Fibroblast of villous mesenchyme (primary cell): Measurements from ENCODE around the gene HRC. TPM values are rescaled to one million over a fixed set of nuclear protein-coding genes. Genes with fewer than 3 reads are reported as not detected.
"Not testable (repeated sequence)": the region's sequence is repeated elsewhere in the genome, so short reads cannot be mapped to it uniquely, and the experiment has no call there.

Experiments
- DNase-seq: peaks from one replicate; pipeline ENCODE4 v3.0.0-alpha.2; 2010; ENCODE audit warnings: low read depth
- H3K4me3 ChIP-seq: 2 replicates; pipeline ENCODE4 v1.5.1; 2011; ENCODE audit warnings: low read depth, mild to moderate bottlenecking, low read length
- total RNA-seq: library from RNA; depleted of rRNA; stranded (reverse); fragments of >200 nt; gene quantifications from 2 replicates; pipeline ENCODE4 v1.2.3, GENCODE V29; 2012
- TF ChIP-seq, protein P1 (sequence below): IDR thresholded peaks from 2 replicates; pipeline ENCODE4 v1.5.1; 2012; ENCODE audit warnings: low read depth, mild to moderate bottlenecking, low read length; ENCODE audit not compliant: insufficient read depth

Gene HRC
- total RNA-seq, 1 donor: under 0.01 TPM

DNA sequence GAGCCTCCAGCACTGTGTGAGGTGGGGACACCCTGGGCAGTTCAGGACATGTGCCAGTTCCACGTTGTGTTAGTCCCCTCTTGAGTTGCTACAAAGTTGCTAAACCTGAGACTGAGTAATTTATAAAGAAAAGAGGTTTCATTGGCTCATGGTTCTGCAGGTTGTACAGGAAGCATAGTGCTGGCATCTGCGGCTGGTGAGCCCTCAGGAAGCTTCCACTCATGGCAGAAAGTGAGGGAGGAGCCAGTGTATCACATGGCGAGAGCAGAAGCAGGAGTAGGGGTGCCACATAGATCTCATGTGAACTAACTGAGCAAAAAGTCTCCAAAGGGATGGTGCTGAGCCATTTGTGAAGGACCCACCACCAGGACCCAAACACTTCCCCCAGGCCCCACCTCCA, 35.6 kb upstream of the HRC start:
- H3K4me3 ChIP-seq: no peak overlapping the region
- TF ChIP-seq, protein P1, sequence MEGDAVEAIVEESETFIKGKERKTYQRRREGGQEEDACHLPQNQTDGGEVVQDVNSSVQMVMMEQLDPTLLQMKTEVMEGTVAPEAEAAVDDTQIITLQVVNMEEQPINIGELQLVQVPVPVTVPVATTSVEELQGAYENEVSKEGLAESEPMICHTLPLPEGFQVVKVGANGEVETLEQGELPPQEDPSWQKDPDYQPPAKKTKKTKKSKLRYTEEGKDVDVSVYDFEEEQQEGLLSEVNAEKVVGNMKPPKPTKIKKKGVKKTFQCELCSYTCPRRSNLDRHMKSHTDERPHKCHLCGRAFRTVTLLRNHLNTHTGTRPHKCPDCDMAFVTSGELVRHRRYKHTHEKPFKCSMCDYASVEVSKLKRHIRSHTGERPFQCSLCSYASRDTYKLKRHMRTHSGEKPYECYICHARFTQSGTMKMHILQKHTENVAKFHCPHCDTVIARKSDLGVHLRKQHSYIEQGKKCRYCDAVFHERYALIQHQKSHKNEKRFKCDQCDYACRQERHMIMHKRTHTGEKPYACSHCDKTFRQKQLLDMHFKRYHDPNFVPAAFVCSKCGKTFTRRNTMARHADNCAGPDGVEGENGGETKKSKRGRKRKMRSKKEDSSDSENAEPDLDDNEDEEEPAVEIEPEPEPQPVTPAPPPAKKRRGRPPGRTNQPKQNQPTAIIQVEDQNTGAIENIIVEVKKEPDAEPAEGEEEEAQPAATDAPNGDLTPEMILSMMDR: no peak

DNA sequence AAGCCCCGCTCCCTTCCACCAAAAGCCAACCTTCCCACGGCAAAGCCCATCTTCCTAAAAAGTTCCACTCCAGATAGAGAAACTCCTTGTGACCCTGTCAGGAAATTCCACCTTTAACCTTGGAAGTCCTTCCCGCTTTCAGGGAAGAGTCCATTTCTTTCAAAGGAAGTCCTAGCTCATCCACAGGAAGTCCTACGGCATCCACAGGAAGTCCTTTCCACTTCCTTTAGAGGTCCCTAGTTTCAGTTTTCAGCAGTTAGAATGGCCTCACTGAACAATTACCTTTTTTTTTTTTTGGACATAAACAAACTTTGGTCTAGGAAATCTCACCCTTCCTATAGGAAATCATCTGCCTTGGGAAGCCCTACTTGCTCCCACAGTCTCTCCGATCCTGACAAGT, 34.1 kb upstream of the HRC start:
- TF ChIP-seq, protein P1: no peak
- no peak for DNase-seq
- no peak overlapping the region for H3K4me3 ChIP-seq

More for the DNA sequence above, 35.6 kb upstream of the HRC start:
- no peak for DNase-seq

DNA sequence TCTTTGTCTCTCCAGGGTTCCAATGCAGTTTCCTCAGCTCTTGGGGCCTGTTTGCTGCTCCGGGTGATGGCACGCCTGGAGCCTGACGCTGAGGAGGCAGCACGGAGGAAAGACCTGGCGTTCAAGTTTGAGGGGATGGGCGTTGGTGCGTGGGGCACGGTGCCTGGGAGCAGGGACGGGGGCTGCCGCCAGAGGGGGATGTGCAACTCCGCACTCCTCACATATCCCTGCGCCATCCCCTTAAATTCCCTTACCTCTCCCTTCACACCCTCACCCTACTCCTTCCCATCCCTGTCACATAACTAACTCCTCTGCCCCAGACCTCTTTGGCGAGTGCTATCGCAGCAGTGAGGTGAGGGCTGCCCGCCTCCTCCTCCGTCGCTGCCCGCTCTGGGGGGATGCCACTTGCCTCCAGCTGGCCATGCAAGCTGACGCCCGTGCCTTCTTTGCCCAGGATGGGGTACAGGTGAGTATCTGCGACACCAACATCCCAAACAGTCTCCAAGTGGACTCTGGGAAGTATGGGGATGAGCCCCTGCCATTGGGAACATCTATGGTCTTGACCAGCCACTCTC, 33.5 kb upstream of the HRC start:
- no peak for DNase-seq
- TF ChIP-seq, protein P1: no peak
- H3K4me3 ChIP-seq: no peak overlapping the region

DNA sequence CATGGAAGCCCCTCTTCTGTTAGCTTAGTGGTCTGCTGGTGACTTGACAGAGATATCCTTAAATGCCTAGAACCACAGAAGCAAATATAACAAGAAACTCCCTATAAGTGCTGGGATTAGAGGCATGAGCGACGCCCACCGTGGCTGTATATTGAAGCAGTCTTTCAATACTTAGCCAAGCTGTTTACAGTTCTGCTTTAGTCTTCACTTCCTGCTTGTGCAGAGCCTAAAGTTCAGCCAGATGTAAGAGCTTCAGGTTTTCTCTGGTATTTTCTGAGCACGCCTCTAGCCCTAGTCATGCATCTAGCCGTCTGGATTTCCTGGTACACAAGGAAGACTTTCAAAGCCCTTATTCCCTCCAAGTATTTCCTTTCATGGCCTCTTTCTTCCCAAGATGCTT, 30.9 kb upstream of the HRC start:
- no peak overlapping the region for H3K4me3 ChIP-seq
- no peak for DNase-seq
- TF ChIP-seq, protein P1: no peak

DNA sequence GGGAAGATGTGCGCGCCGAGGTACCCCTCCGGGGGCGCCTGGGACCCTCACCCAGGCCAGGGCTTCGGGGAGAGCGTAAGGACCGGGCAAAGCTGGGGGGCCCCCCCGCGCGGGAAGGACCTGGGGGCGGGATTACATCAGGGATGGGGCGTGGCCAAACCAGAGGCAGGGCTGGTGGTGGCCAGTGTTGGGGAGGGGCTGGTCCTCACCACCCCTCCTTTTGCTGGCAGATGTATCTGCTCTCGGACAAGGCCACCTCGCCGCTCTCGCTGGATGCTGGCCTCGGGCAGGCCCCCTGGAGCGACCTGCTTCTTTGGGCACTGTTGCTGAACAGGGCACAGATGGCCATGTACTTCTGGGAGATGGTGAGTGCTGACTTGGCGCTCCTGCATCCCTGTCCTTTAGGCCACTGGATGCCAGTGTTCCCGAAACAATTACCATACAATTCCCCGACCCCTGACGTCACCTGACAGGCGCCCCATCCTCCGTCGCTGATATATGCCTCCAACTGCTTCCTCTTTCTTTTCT, 27.7 kb upstream of the HRC start:
- TF ChIP-seq, protein P1: no peak
- DNase-seq: no peak
- H3K4me3 ChIP-seq: no peak overlapping the region

DNA sequence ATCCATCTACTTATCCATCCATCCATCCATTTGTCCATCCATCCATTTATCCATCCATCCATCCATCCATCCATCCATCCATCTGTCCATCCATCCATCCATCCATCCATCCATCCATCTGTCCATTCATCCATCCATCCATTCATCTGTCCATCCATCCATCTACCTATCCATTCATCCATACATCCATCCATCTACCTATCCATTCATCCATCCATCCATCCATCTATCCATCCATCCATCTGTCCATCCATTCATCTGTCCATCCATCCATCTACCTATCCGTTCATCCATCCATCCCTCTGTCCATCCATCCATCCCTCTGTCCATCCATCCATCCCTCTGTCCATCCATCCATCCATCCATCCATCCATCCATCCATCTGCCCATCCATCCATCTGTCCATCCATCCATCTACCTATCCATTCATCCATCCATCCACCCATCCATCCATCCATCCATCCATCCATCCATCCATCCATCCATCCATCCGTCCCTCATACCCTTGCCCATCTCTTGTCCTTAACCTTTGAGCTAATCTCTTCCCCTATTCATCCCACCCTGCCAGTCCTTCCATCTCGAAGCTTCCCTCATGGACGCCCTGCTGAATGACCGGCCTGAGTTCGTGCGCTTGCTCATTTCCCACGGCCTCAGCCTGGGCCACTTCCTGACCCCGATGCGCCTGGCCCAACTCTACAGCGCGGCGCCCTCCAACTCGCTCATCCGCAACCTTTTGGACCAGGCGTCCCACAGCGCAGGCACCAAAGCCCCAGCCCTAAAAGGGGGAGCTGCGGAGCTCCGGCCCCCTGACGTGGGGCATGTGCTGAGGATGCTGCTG, 27.0 kb upstream of the HRC start:
- not testable (repeated sequence) for DNase-seq, H3K4me3 ChIP-seq

DNA sequence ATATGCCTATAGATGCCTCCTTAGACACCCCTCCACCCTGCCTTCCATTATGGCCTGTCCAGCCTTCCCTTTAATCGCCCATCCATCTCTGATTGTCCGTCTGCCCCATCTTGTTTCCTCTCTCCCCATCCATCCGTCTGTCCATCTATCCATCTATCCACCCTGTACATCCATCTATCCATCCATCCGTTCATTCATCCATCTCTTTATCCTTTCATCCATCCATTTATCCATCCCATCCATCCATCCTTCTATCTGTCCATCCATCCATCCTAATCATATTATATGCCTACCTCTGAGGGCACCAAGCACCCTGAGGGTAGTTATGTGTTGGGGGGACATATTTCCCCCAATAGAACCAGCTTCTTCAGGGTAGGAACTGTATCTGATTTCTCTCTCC, 25.5 kb upstream of the HRC start:
- no peak overlapping the region for H3K4me3 ChIP-seq
- TF ChIP-seq, protein P1: no peak
- no peak for DNase-seq
